Measurements from ENCODE around the gene SLC25A12. TPM values are rescaled to one million over a fixed set of nuclear protein-coding genes. Genes with fewer than 3 reads are reported as not detected.

The SLC25A12 gene
- total RNA-seq, 1 experiment from 2014 or later = 28.8 TPM

- CTCF ChIA-PET = no interaction called here
- H3K36me3 ChIP-seq (ENCODE audit: low read depth) = peaks cover 58% of the 10 kb centered on the region
These were observed 57.7 kb downstream of the SLC25A12 start for GRCh38 chr2:171836146-171836910.

GRCh38 chr2:171835386-171835785 lies 58.7 kb downstream of the SLC25A12 start:
- H3K9me3 ChIP-seq (ENCODE audit: insufficient read depth, low read depth) = peaks cover 32% of the 10 kb centered on the region
- intact Hi-C loops (cut with micrococcal nuclease; ENCODE audit: unreplicated experiment) = no loop called here
- H4K20me1 ChIP-seq (ENCODE audit: insufficient read depth) = no peaks in the 10 kb centered on the region
- no TSS peak for BruUV-seq (replicated peaks)
- H3K79me2 ChIP-seq (ENCODE audit: low read depth) = no peaks in the 10 kb centered on the region
- H3K9me2 ChIP-seq (ENCODE audit: insufficient read depth) = no peaks in the 10 kb centered on the region
- no peak overlapping the region for H3K27ac ChIP-seq
- ChIA-PET CTCF (no interaction called here), POLR2A (ENCODE audit: unreplicated experiment) (no interaction called here)
- no peak overlapping the region for H2AFZ ChIP-seq
- H3F3A ChIP-seq (ENCODE audit: insufficient read depth, low read depth) = no peaks in the 10 kb centered on the region
- H3K4me3 ChIP-seq = no peak overlapping the region
- TF ChIP-seq CTCF (conservative IDR thresholded peaks at IDR 0.05) (no peak), EZH2 (IDR thresholded peaks at IDR 0.05; ENCODE audit: low read depth) (no peak)
- peaks cover 68% of the 10 kb centered on the region for H3K36me3 ChIP-seq (ENCODE audit: low read depth)
- no peak for DNase-seq
- no peaks in the 10 kb centered on the region for H3K4me1 ChIP-seq (replicated peaks; ENCODE audit: insufficient read depth)
- H3K27me3 ChIP-seq (ENCODE audit: insufficient read depth, low read depth) = no peaks in the 10 kb centered on the region
- no peak overlapping the region for H3K4me2 ChIP-seq

More at GRCh38 chr2:171836146-171836910, 57.7 kb downstream of the SLC25A12 start:
- H3K4me3 ChIP-seq = no peak overlapping the region
- POLR2A ChIA-PET (ENCODE audit: unreplicated experiment) = no interaction called here
- H3K79me2 ChIP-seq (ENCODE audit: low read depth) = no peaks in the 10 kb centered on the region
- no TSS peak for BruUV-seq (replicated peaks)
- no peaks in the 10 kb centered on the region for H3F3A ChIP-seq (ENCODE audit: insufficient read depth, low read depth)
- H3K27me3 ChIP-seq (ENCODE audit: insufficient read depth, low read depth) = no peaks in the 10 kb centered on the region
- peaks cover 23% of the 10 kb centered on the region for H3K9me3 ChIP-seq (ENCODE audit: insufficient read depth, low read depth)
- H3K27ac ChIP-seq = no peak overlapping the region
- no peak for DNase-seq
- TF ChIP-seq EZH2 (IDR thresholded peaks at IDR 0.05; ENCODE audit: low read depth) (no peak), CTCF (conservative IDR thresholded peaks at IDR 0.05) (no peak)
- H3K4me2 ChIP-seq = no peak overlapping the region
- no peak overlapping the region for H2AFZ ChIP-seq
- no peaks in the 10 kb centered on the region for H3K9me2 ChIP-seq (ENCODE audit: insufficient read depth)
- H3K4me1 ChIP-seq (replicated peaks; ENCODE audit: insufficient read depth) = no peaks in the 10 kb centered on the region
- intact Hi-C loops (cut with micrococcal nuclease; ENCODE audit: unreplicated experiment) = no loop called here
- H4K20me1 ChIP-seq (ENCODE audit: insufficient read depth) = no peaks in the 10 kb centered on the region

GRCh38 chr2:171834286-171834685 lies 59.8 kb downstream of the SLC25A12 start:
- no peak overlapping the region for H2AFZ ChIP-seq
- no peak for DNase-seq
- no peaks in the 10 kb centered on the region for H3K4me1 ChIP-seq (replicated peaks; ENCODE audit: insufficient read depth)
- peaks cover 78% of the 10 kb centered on the region for H3K36me3 ChIP-seq (ENCODE audit: low read depth)
- intact Hi-C loops (cut with micrococcal nuclease; ENCODE audit: unreplicated experiment) = no loop called here
- H3K27ac ChIP-seq = no peak overlapping the region
- H3K9me3 ChIP-seq (ENCODE audit: insufficient read depth, low read depth) = peaks cover 32% of the 10 kb centered on the region
- H3K9me2 ChIP-seq (ENCODE audit: insufficient read depth) = no peaks in the 10 kb centered on the region
- ChIA-PET CTCF (no interaction called here), POLR2A (ENCODE audit: unreplicated experiment) (no interaction called here)
- TF ChIP-seq EZH2 (IDR thresholded peaks at IDR 0.05; ENCODE audit: low read depth) (no peak), CTCF (conservative IDR thresholded peaks at IDR 0.05) (no peak)
- no peaks in the 10 kb centered on the region for H3K79me2 ChIP-seq (ENCODE audit: low read depth)
- H3K27me3 ChIP-seq (ENCODE audit: insufficient read depth, low read depth) = no peaks in the 10 kb centered on the region
- no peak overlapping the region for H3K4me3 ChIP-seq
- no peaks in the 10 kb centered on the region for H4K20me1 ChIP-seq (ENCODE audit: insufficient read depth)
- no peak overlapping the region for H3K4me2 ChIP-seq
- H3F3A ChIP-seq (ENCODE audit: insufficient read depth, low read depth) = no peaks in the 10 kb centered on the region
- BruUV-seq (replicated peaks) = no TSS peak

All from PC-9 (cell line).